ENCODE results near the gene SLC39A3.

SLC39A3 gene

GRCh38 chr19:2701361-2702169 is 38.3 kb downstream of the SLC39A3 start:
- DNase-seq = no peak

DNA sequence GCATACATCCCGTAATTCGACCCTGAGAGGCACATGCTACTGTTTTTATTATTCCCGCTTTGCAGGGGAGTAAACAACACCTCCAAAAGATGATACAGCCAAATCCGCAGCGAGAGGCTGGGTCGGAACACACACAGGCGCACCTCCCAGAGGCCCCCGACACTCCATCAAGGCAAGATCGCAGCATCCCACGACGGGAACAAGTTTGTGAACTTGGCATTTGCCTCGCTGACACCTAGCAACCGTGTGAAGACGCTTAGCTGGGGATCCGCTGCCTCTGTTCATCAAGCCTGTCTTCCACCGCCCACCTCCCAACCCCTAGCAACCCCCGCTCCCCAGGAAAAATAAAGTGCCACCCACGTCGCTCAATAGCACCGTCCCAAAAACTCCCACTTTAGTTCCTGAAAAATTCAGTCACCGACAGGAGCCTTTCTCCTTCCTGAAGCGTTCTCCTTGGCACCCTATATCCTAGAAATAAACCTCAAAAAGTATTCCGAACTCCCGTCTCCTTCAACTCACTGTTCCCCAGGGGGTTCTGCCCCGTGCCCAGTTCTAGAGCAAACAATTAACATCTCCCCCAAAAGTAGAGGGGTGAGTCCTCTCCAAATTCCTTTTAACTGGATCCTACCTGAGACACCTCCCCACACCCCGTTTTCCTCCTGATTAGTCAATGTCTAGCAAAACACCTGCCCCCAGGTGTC is 39.0 kb downstream of the SLC39A3 start:
- no peak for DNase-seq

- no peak for DNase-seq
Measured at GRCh38 chr19:2699413-2700140, 40.2 kb downstream of the SLC39A3 start.

- no peak for DNase-seq
Measured at GRCh38 chr19:2694196-2694595, 45.6 kb downstream of the SLC39A3 start.

- DNase-seq = no peak
Measured at GRCh38 chr19:2693492-2694160, 46.2 kb downstream of the SLC39A3 start.

DNA sequence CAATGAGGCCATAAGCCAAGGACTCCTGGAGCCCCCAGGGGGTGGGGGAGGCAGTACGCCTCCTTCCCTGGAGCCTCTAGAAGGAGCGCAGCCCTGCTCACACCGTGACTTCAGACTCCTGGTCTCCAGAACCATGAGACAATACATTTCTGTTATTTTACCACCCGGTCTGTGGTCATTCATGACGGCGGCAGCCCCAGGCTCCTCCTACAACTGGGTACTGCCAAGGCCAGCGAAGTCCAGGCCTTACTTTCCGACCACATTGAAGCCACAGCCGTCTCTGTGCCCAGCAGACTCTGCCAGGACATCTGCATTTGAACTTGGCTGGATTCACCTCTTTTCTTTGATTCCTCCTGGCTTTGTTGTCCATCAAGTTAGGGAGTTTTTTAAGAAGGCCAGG is 47.9 kb downstream of the SLC39A3 start:
- no peak for DNase-seq

GRCh38 chr19:2690856-2691255 is 49.0 kb downstream of the SLC39A3 start:
- DNase-seq = no peak

GRCh38 chr19:2686360-2686759 is 53.5 kb downstream of the SLC39A3 start:
- no peak for DNase-seq

GRCh38 chr19:2685204-2685704 is 54.6 kb downstream of the SLC39A3 start:
- DNase-seq = no peak

- no peak for DNase-seq
Measured at GRCh38 chr19:2683430-2684003, 56.3 kb downstream of the SLC39A3 start.

Measured in CD4-positive, alpha-beta T cell treated with Interleukin-15 for 1 hour (primary cell).